H9 (cell line): ENCODE data around the gene CKS1B. TPM values are rescaled to one million over a fixed set of nuclear protein-coding genes. Genes with fewer than 3 reads are reported as not detected.

Experiments
- DNase-seq: peaks from one replicate; pipeline ENCODE4 v3.0.0-alpha.2; 2017
- H2AFZ ChIP-seq: one replicate; pipeline ENCODE4 v1.6.1; 2013; ENCODE audit warnings: mild to moderate bottlenecking, low read length, control low read depth, moderate library complexity
- H2AK5ac ChIP-seq: 2 replicates; pipeline ENCODE4 v1.6.1; 2013; ENCODE audit warnings: low read length, control low read depth, mixed read lengths; ENCODE audit not compliant: insufficient read length
- H2BK120ac ChIP-seq: one replicate; pipeline ENCODE4 v1.6.1; 2013; ENCODE audit warnings: low read depth, mild to moderate bottlenecking, low read length, control low read depth, inconsistent platforms; ENCODE audit not compliant: poor library complexity, severe bottlenecking
- H2BK12ac ChIP-seq: 2 replicates; pipeline ENCODE4 v1.6.1; 2013; ENCODE audit warnings: low read length, control low read depth, mixed read lengths, low read depth; ENCODE audit not compliant: insufficient read length
- H2BK15ac ChIP-seq: 2 replicates; pipeline ENCODE4 v1.6.1; 2013; ENCODE audit warnings: low read depth, low read length, control low read depth
- H2BK20ac ChIP-seq: one replicate; pipeline ENCODE4 v1.6.1; 2013; ENCODE audit warnings: low read depth, mild to moderate bottlenecking, low read length, control low read depth, inconsistent platforms; ENCODE audit not compliant: poor library complexity, severe bottlenecking
- H2BK5ac ChIP-seq: 2 replicates; pipeline ENCODE4 v1.6.1; 2013; ENCODE audit warnings: low read length, control low read depth, mixed read lengths; ENCODE audit not compliant: insufficient read length
- H3K14ac ChIP-seq: 2 replicates; pipeline ENCODE4 v1.6.1; 2013; ENCODE audit warnings: low read length, control low read depth; ENCODE audit not compliant: insufficient read depth
- H3K18ac ChIP-seq: 2 replicates; pipeline ENCODE4 v1.6.1; 2013; ENCODE audit warnings: low read depth, mild to moderate bottlenecking, mixed read lengths, low read length, control low read depth; ENCODE audit not compliant: insufficient read length
- H3K23ac ChIP-seq: 2 replicates; pipeline ENCODE4 v1.6.1; 2013; ENCODE audit warnings: low read length, control low read depth, mixed read lengths, low read depth; ENCODE audit not compliant: insufficient read length
- H3K23me2 ChIP-seq: 2 replicates; pipeline ENCODE4 v1.6.1; 2013; ENCODE audit warnings: low read depth, mild to moderate bottlenecking, mixed read lengths, low read length, control low read depth; ENCODE audit not compliant: insufficient read length, poor library complexity, severe bottlenecking
- H3K27ac ChIP-seq: 2 replicates; pipeline ENCODE4 v1.5.1; 2013; ENCODE audit warnings: low read length, control low read depth, mixed read lengths, low read depth; ENCODE audit not compliant: insufficient read length
- H3K27me3 ChIP-seq: 2 replicates; pipeline ENCODE4 v1.6.1; 2013; ENCODE audit warnings: low read length, control low read depth, inconsistent platforms; ENCODE audit not compliant: insufficient read depth
- H3K4ac ChIP-seq: 2 replicates; pipeline ENCODE4 v1.6.1; 2013; ENCODE audit warnings: low read depth, mild to moderate bottlenecking, control low read depth, inconsistent platforms, low read length, moderate library complexity
- H3K4me1 ChIP-seq: 2 replicates; pipeline ENCODE4 v1.6.1; 2013; ENCODE audit warnings: low read length, control low read depth, inconsistent platforms; ENCODE audit not compliant: insufficient read depth
- H3K4me2 ChIP-seq: 2 replicates; pipeline ENCODE4 v1.6.1; 2013; ENCODE audit warnings: low read length, control low read depth, mixed read lengths; ENCODE audit not compliant: insufficient read length, insufficient read depth
- H3K56ac ChIP-seq: 2 replicates; pipeline ENCODE4 v1.6.1; 2013; ENCODE audit warnings: low read depth, mild to moderate bottlenecking, mixed read lengths, low read length, control low read depth; ENCODE audit not compliant: insufficient read length
- H3K79me1 ChIP-seq: 2 replicates; pipeline ENCODE4 v1.6.1; 2013; ENCODE audit warnings: low read depth, mild to moderate bottlenecking, moderate library complexity, low read length, control low read depth, inconsistent platforms; ENCODE audit not compliant: insufficient read depth, poor library complexity, severe bottlenecking
- H3K79me2 ChIP-seq: 2 replicates; pipeline ENCODE4 v1.6.1; 2013; ENCODE audit warnings: low read length, control low read depth, inconsistent platforms; ENCODE audit not compliant: insufficient read depth
- H3K9ac ChIP-seq: 2 replicates; pipeline ENCODE4 v1.6.1; 2013; ENCODE audit warnings: low read length, control low read depth, mixed read lengths; ENCODE audit not compliant: insufficient read length; ENCODE audit errors: extremely low read depth
- H3K9me3 ChIP-seq: one replicate; pipeline ENCODE4 v1.6.1; 2013; ENCODE audit warnings: low read depth, low read length, inconsistent platforms; ENCODE audit not compliant: control insufficient read depth
- H3T11ph ChIP-seq: one replicate; pipeline ENCODE4 v1.6.1; 2013; ENCODE audit warnings: mild to moderate bottlenecking, low read length, control low read depth, inconsistent platforms
- H4K20me1 ChIP-seq: one replicate; pipeline ENCODE4 v1.6.1; 2013; ENCODE audit not compliant: control insufficient read depth, insufficient read length, insufficient read depth
- H4K5ac ChIP-seq: 2 replicates; pipeline ENCODE4 v1.6.1; 2013; ENCODE audit warnings: low read depth, mild to moderate bottlenecking, mixed read lengths, low read length, control low read depth; ENCODE audit not compliant: insufficient read length
- H4K8ac ChIP-seq: replicated peaks from 2 replicates; pipeline ENCODE4 v1.6.1; 2013; ENCODE audit warnings: low read length, control low read depth, mixed read lengths, low read depth; ENCODE audit not compliant: insufficient read length
- H4K91ac ChIP-seq: 2 replicates; pipeline ENCODE4 v1.6.1; 2013; ENCODE audit warnings: low read depth, mild to moderate bottlenecking, moderate library complexity, mixed read lengths, low read length, control low read depth; ENCODE audit not compliant: insufficient read length
- H3K27ac Mint-ChIP-seq, 3 experiments: 2 replicates in 2 of 3; 3 replicates in 1 of 3; pipeline ENCODE4 v1.8.0; 2020 to 2021; ENCODE audit warnings: mixed read lengths in 3 of 3, mild to moderate bottlenecking in 1 of 3, moderate library complexity in 1 of 3
- H3K27me3 Mint-ChIP-seq: 2 replicates; pipeline ENCODE4 v1.8.0; 2021; ENCODE audit warnings: low read depth, mild to moderate bottlenecking, moderate library complexity, mixed read lengths
- H3K36me3 Mint-ChIP-seq, 3 experiments: 2 replicates in 2 of 3; 3 replicates in 1 of 3; pipeline ENCODE4 v1.8.0; 2020 to 2021; ENCODE audit warnings: low read depth in 3 of 3, mixed read lengths in 3 of 3; ENCODE audit not compliant: insufficient read depth in 1 of 3
- H3K4me1 Mint-ChIP-seq, 2 experiments: 2 replicates each; pipeline ENCODE4 v1.8.0; 2020; ENCODE audit warnings: mixed read lengths in 2 of 2
- H3K4me3 Mint-ChIP-seq, 2 experiments: 2 replicates in 1 of 2; 3 replicates in 1 of 2; pipeline ENCODE4 v1.8.0; 2020 to 2021; ENCODE audit warnings: mild to moderate bottlenecking in 2 of 2, mixed read lengths in 2 of 2, moderate library complexity in 1 of 2
- H3K9me3 Mint-ChIP-seq, 2 experiments: 2 replicates in 1 of 2; 3 replicates in 1 of 2; pipeline ENCODE4 v1.8.0; 2020; ENCODE audit warnings: mild to moderate bottlenecking in 2 of 2, mixed read lengths in 2 of 2, moderate library complexity in 1 of 2
- CTCF ChIP-seq: fragments of 200-600 bp; sonication (generic); conservative IDR thresholded peaks from 3 replicates; pipeline ENCODE4 v1.8.0; 2021; ENCODE audit warnings: antibody characterized with exemption, mild to moderate bottlenecking
- WGBS: extraction: QIAGEN DNeasy Blood & Tissue Kit; methylation state at CpG from one replicate; pipeline ENCODE4 v1.1.7; 2013; ENCODE audit warnings: missing lambda C conversion rate, low lambda C conversion rate, mixed read lengths; ENCODE audit not compliant: insufficient read length; ENCODE audit errors: extremely low coverage; 5-methylcytosine and 5-hydroxymethylcytosine counted together
- total RNA-seq: library from RNA; stranded (reverse); gene quantifications from 2 replicates; pipeline ENCODE4 v1.2.1, GENCODE V29; 2021

Gene CKS1B
- total RNA-seq, 1 experiment from 2014 or later: 279 TPM

- no peaks in the 10 kb centered on the region for H3K9me3 Mint-ChIP-seq
- Histone ChIP-seq H3K4me2 (peak overlapping the region; percentile 76), H4K8ac (no peak overlapping the region), H3K27me3 (no peaks in the 10 kb centered on the region), H3K56ac (no peak overlapping the region), H4K91ac (no peak overlapping the region), H3K79me1 (peaks cover 3% of the 10 kb centered on the region), H3K9me3 (no peaks in the 10 kb centered on the region), H2BK15ac (no peak overlapping the region), H4K20me1 (peaks cover 2% of the 10 kb centered on the region), H3K23me2 (no peaks in the 10 kb centered on the region), H3K18ac (no peak overlapping the region), H3K4ac (no peak overlapping the region), H2BK20ac (no peak overlapping the region), H3T11ph (no peak overlapping the region), H3K79me2 (no peaks in the 10 kb centered on the region; the same call in 1 of the 2 replicates), H3K23ac (no peak overlapping the region), H2BK120ac (no peak overlapping the region), H2BK12ac (no peak overlapping the region), H3K9ac (no peak overlapping the region), H3K4me1 (0 out of 2 replicates have a peak, but pooled peaks cover 2% of the 10 kb centered on the region), H2BK5ac (no peak overlapping the region), H2AFZ (no peak overlapping the region), H3K14ac (no peak overlapping the region), H3K27ac (no peak overlapping the region), H4K5ac (no peak overlapping the region), H2AK5ac (no peak overlapping the region)
- no peaks in the 10 kb centered on the region for H3K27me3 Mint-ChIP-seq
- no peak for TF ChIP-seq CTCF
- H3K4me3 Mint-ChIP-seq: peak overlapping the region; percentile 78 to 87
- peak overlapping the region in 2 of 3 experiments; percentile 44 to 93; a peak in 1 of 7 replicates for H3K27ac Mint-ChIP-seq
- WGBS: no CpG with 5 or more reads among the region's 6 CpGs
- peaks cover 27 to 32% of the 10 kb centered on the region in 2 experiments for H3K4me1 Mint-ChIP-seq
- DNase-seq: no peak
- H3K36me3 Mint-ChIP-seq: peaks cover 42 to 79% (median 71%) of the 10 kb centered on the region in 3 experiments
These were observed 11.6 kb upstream of the CKS1B start for GRCh38 chr1:154962795-154963330.
